Measurements from ENCODE around the gene SLC17A9. TPM values are rescaled to one million over a fixed set of nuclear protein-coding genes. Genes with fewer than 3 reads are reported as not detected.

Gene SLC17A9
- total and polyA plus RNA-seq, 2 donors (not counting 1 experiment from before 2014, with no cell fraction given): 33.0 to 141 TPM

GRCh38 chr20:62949153-62949821, 3.2 kb upstream of the SLC17A9 start:
- Histone ChIP-seq H3K9ac (ENCODE audit: low read length) (no peak overlapping the region), H2AFZ (ENCODE audit: insufficient read depth, low read depth, low read length, poor library complexity, severe bottlenecking) (no peak overlapping the region), H3K79me2 (ENCODE audit: control insufficient read depth, insufficient read depth, low read length) (peaks cover 68% of the 10 kb centered on the region), H4K20me1 (ENCODE audit: control insufficient read depth, insufficient read depth, low read length, poor library complexity, severe bottlenecking) (peaks cover 9% of the 10 kb centered on the region), H3K27me3 (replicated peaks in 1 of 4; ENCODE audit: control extremely low read depth in 1 of 4, control insufficient read depth in 3 of 4, insufficient read depth in 4 of 4, low read length in 3 of 4) (no peaks in the 10 kb centered on the region), H3K4me1 (ENCODE audit: control insufficient read depth in 2 of 2, insufficient read depth in 2 of 2, low read length in 2 of 2) (peaks cover 14 to 25% of the 10 kb centered on the region in 2 donors), H3K4me2 (replicated peaks; ENCODE audit: low read depth, low read length, poor library complexity, severe bottlenecking) (no peak overlapping the region), H3K9me3 (ENCODE audit: control extremely low read depth in 1 of 3, control insufficient read depth in 2 of 3, insufficient read depth in 1 of 3, low read length in 2 of 3) (peaks cover 0 to 3% (median 0%) of the 10 kb centered on the region in 3 donors), H3K27ac (ENCODE audit: low read length in 2 of 2) (no peak overlapping the region), H3K36me3 (replicated peaks in 1 of 2; ENCODE audit: control extremely low read depth in 1 of 2, control insufficient read depth in 1 of 2, extremely low read depth in 1 of 2, insufficient read depth in 2 of 2, low read length in 1 of 2) (peaks cover 1 to 58% of the 10 kb centered on the region in 2 experiments), H3K4me3 (ENCODE audit: control extremely low read depth in 1 of 5, extremely low read depth in 1 of 5, insufficient read depth in 1 of 5, low read depth in 2 of 5, low read length in 4 of 5) (no peak overlapping the region)
- intact Hi-C loops (cut with micrococcal nuclease): no loop called here
- no peak overlapping the region for H3K4me3 Mint-ChIP-seq
- ATAC-seq (ENCODE audit: low read depth) (no peak), DNase-seq (no peak)
- no peaks in the 10 kb centered on the region for H3K9me3 Mint-ChIP-seq (ENCODE audit: insufficient read depth)
- TF ChIP-seq EZH2 (IDR thresholded peaks at IDR 0.05; ENCODE audit: borderline replicate concordance, insufficient read depth, low read depth, low read length, poor library complexity, severe bottlenecking) (no peak), CTCF (IDR thresholded peaks at IDR 0.05) (no peak)
- WGBS (ENCODE audit: insufficient coverage): 90% methylated on average over 2 of the region's 6 CpGs
- ChIA-PET CTCF (interaction anchor here (1.6 kb wide), 1 partner anchor 21 kb away, joined by 3 read pairs; no protein-coding TSS in a partner anchor), POLR2A (interaction anchor here (1.2 kb wide), 2 partner anchors 12 to 28 kb away, joined by 3 read pairs; no protein-coding TSS in a partner anchor)
- H3K4me1 Mint-ChIP-seq: peaks cover 22% of the 10 kb centered on the region
- H3K27me3 Mint-ChIP-seq: no peaks in the 10 kb centered on the region
- H3K27ac Mint-ChIP-seq: no peak overlapping the region

GRCh38 chr20:62949962-62950361, 2.5 kb upstream of the SLC17A9 start:
- POLR2A ChIA-PET: no interaction called here
- no peaks in the 10 kb centered on the region for H3K27me3 ChIP-seq (replicated peaks in 1 of 4; ENCODE audit: control extremely low read depth in 1 of 4, control insufficient read depth in 3 of 4, insufficient read depth in 4 of 4, low read length in 3 of 4)
- WGBS (ENCODE audit: insufficient coverage): 97% methylated on average over 12 of the region's 12 CpGs
- H3K27ac Mint-ChIP-seq: no peak overlapping the region
- H3K4me3 ChIP-seq (ENCODE audit: control extremely low read depth in 1 of 5, extremely low read depth in 1 of 5, insufficient read depth in 1 of 5, low read depth in 2 of 5, low read length in 4 of 5): no peak overlapping the region
- H3K36me3 ChIP-seq (replicated peaks in 1 of 2; ENCODE audit: control extremely low read depth in 1 of 2, control insufficient read depth in 1 of 2, extremely low read depth in 1 of 2, insufficient read depth in 2 of 2, low read length in 1 of 2): peaks cover 1 to 51% of the 10 kb centered on the region in 2 experiments
- no peak overlapping the region for H3K4me3 Mint-ChIP-seq
- TF ChIP-seq CTCF (IDR thresholded peaks at IDR 0.05) (no peak), EZH2 (IDR thresholded peaks at IDR 0.05; ENCODE audit: borderline replicate concordance, insufficient read depth, low read depth, low read length, poor library complexity, severe bottlenecking) (no peak)
- DNase-seq (no peak), ATAC-seq (ENCODE audit: low read depth) (no peak)
- no peak overlapping the region for H2AFZ ChIP-seq (ENCODE audit: insufficient read depth, low read depth, low read length, poor library complexity, severe bottlenecking)
- no peak overlapping the region for H3K4me2 ChIP-seq (replicated peaks; ENCODE audit: low read depth, low read length, poor library complexity, severe bottlenecking)
- H3K4me1 ChIP-seq (ENCODE audit: control insufficient read depth in 2 of 2, insufficient read depth in 2 of 2, low read length in 2 of 2): peaks cover 20 to 32% of the 10 kb centered on the region in 2 donors
- H4K20me1 ChIP-seq (ENCODE audit: control insufficient read depth, insufficient read depth, low read length, poor library complexity, severe bottlenecking): peaks cover 9% of the 10 kb centered on the region
- H3K27me3 Mint-ChIP-seq: no peaks in the 10 kb centered on the region
- peaks cover 29% of the 10 kb centered on the region for H3K4me1 Mint-ChIP-seq
- H3K27ac ChIP-seq (ENCODE audit: low read length in 2 of 2): no peak overlapping the region
- CTCF ChIA-PET: interaction anchor here (1.6 kb wide), 1 partner anchor 22 kb away, joined by 3 read pairs; no protein-coding TSS in a partner anchor
- H3K79me2 ChIP-seq (ENCODE audit: control insufficient read depth, insufficient read depth, low read length): peaks cover 67% of the 10 kb centered on the region
- H3K9me3 Mint-ChIP-seq (ENCODE audit: insufficient read depth): no peaks in the 10 kb centered on the region
- intact Hi-C loops (cut with micrococcal nuclease): loop anchor here (5.0 to 10.0 kb wide), 6 partner anchors 33 to 945 kb away; partner anchors contain the start of genes BHLHE23, DNAJC5, MRGBP and MTG2
- H3K9ac ChIP-seq (ENCODE audit: low read length): no peak overlapping the region
- H3K9me3 ChIP-seq (ENCODE audit: control extremely low read depth in 1 of 3, control insufficient read depth in 2 of 3, insufficient read depth in 1 of 3, low read length in 2 of 3): peaks cover 0 to 3% (median 0%) of the 10 kb centered on the region in 3 donors

All from B cell (primary cell).